Astrocyte (in vitro differentiated cells and primary cell): ENCODE measurements around the gene NMNAT3. TPM values are rescaled to one million over a fixed set of nuclear protein-coding genes. Genes with fewer than 3 reads are reported as not detected.

Experiments
- DNase-seq: peaks from one replicate; pipeline ENCODE4 v3.0.0-alpha.2; 2010; ENCODE audit warnings: low read depth
- FAIRE-seq: peaks from 2 replicates; lab custom pipeline; 2011; peaks lifted over from hg19 to GRCh38; lab: Jason Lieb, UNC
- H2AFZ ChIP-seq: 2 replicates; pipeline ENCODE4 v1.6.0; 2012; ENCODE audit warnings: low read depth, low read length, inconsistent platforms
- H3K27ac ChIP-seq: 2 replicates; pipeline ENCODE4 v1.5.1; 2011; ENCODE audit warnings: low read depth, low read length, inconsistent platforms
- H3K27me3 ChIP-seq: 2 replicates; pipeline ENCODE4 v1.6.0; 2011; ENCODE audit warnings: low read length, inconsistent platforms; ENCODE audit not compliant: insufficient read depth
- H3K36me3 ChIP-seq: 2 replicates; pipeline ENCODE4 v1.5.1; 2011; ENCODE audit warnings: low read length, inconsistent platforms; ENCODE audit not compliant: insufficient read depth
- H3K4me1 ChIP-seq: 2 replicates; pipeline ENCODE4 v1.5.1; 2011; ENCODE audit warnings: low read length, inconsistent platforms; ENCODE audit not compliant: insufficient read depth
- H3K4me2 ChIP-seq: 2 replicates; pipeline ENCODE4 v1.6.0; 2012; ENCODE audit warnings: low read length, inconsistent platforms
- H3K4me3 ChIP-seq: 2 replicates; pipeline ENCODE4 v1.5.1; 2011; ENCODE audit warnings: low read depth, mild to moderate bottlenecking, low read length, inconsistent platforms; ENCODE audit not compliant: insufficient read depth
- H3K79me2 ChIP-seq: 2 replicates; pipeline ENCODE4 v1.6.0; 2012; ENCODE audit warnings: mild to moderate bottlenecking, low read length, inconsistent platforms; ENCODE audit not compliant: insufficient read depth
- H3K9ac ChIP-seq: 2 replicates; pipeline ENCODE4 v1.6.0; 2012; ENCODE audit warnings: mild to moderate bottlenecking, low read length, inconsistent platforms
- H3K9me3 ChIP-seq: 2 replicates; pipeline ENCODE4 v1.5.1; 2012; ENCODE audit warnings: low read depth, mild to moderate bottlenecking, low read length, inconsistent platforms; ENCODE audit not compliant: insufficient read depth
- H4K20me1 ChIP-seq: 2 replicates; pipeline ENCODE4 v1.6.0; 2012; ENCODE audit warnings: low read length, inconsistent platforms; ENCODE audit not compliant: insufficient read depth
- H3K27ac Mint-ChIP-seq: one replicate; pipeline ENCODE4 v1.8.0; 2021; ENCODE audit warnings: mild to moderate bottlenecking, mixed read lengths; ENCODE audit not compliant: unreplicated experiment
- H3K27me3 Mint-ChIP-seq: one replicate; pipeline ENCODE4 v1.8.0; 2021; ENCODE audit warnings: low read depth, mixed read lengths; ENCODE audit not compliant: unreplicated experiment
- H3K36me3 Mint-ChIP-seq: one replicate; pipeline ENCODE4 v1.8.0; 2021; ENCODE audit warnings: low read depth, mixed read lengths; ENCODE audit not compliant: unreplicated experiment
- H3K4me1 Mint-ChIP-seq: one replicate; pipeline ENCODE4 v1.8.0; 2021; ENCODE audit warnings: low read depth, mixed read lengths; ENCODE audit not compliant: unreplicated experiment
- H3K4me3 Mint-ChIP-seq: one replicate; pipeline ENCODE4 v1.8.0; 2021; ENCODE audit warnings: mild to moderate bottlenecking, moderate library complexity, mixed read lengths; ENCODE audit not compliant: unreplicated experiment
- H3K9me3 Mint-ChIP-seq: one replicate; pipeline ENCODE4 v1.8.0; 2021; ENCODE audit warnings: mild to moderate bottlenecking, mixed read lengths; ENCODE audit not compliant: unreplicated experiment
- EZH2 ChIP-seq: IDR thresholded peaks from 2 replicates; pipeline ENCODE4 v1.6.1; 2012; ENCODE audit warnings: mild to moderate bottlenecking, low read length, inconsistent platforms; ENCODE audit not compliant: insufficient read depth
- total RNA-seq: library from RNA; stranded (reverse); gene quantifications from 2 replicates; pipeline ENCODE4 v1.2.1, GENCODE V29; 2021
- TF ChIP-seq, protein P1 (sequence below): IDR thresholded peaks from 2 replicates; pipeline ENCODE4 v1.5.1; 2011; ENCODE audit warnings: low read depth, mild to moderate bottlenecking, inconsistent platforms, low read length, moderate library complexity; ENCODE audit not compliant: insufficient read depth

NMNAT3 gene
- total RNA-seq, 1 donor from 2014 or later: 1.3 TPM

GRCh38 chr3:139710212-139710611 lies 32.4 kb upstream of the NMNAT3 start:
- TF ChIP-seq, protein P1, sequence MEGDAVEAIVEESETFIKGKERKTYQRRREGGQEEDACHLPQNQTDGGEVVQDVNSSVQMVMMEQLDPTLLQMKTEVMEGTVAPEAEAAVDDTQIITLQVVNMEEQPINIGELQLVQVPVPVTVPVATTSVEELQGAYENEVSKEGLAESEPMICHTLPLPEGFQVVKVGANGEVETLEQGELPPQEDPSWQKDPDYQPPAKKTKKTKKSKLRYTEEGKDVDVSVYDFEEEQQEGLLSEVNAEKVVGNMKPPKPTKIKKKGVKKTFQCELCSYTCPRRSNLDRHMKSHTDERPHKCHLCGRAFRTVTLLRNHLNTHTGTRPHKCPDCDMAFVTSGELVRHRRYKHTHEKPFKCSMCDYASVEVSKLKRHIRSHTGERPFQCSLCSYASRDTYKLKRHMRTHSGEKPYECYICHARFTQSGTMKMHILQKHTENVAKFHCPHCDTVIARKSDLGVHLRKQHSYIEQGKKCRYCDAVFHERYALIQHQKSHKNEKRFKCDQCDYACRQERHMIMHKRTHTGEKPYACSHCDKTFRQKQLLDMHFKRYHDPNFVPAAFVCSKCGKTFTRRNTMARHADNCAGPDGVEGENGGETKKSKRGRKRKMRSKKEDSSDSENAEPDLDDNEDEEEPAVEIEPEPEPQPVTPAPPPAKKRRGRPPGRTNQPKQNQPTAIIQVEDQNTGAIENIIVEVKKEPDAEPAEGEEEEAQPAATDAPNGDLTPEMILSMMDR: no peak
- TF ChIP-seq EZH2: no peak
- DNase-seq (no peak), FAIRE-seq (no peak)
- H3K9ac ChIP-seq: no peak overlapping the region
- no peaks in the 10 kb centered on the region for H4K20me1 ChIP-seq
- no peak overlapping the region for H3K27ac Mint-ChIP-seq
- no peaks in the 10 kb centered on the region for H3K9me3 Mint-ChIP-seq
- H3K4me1 Mint-ChIP-seq: no peaks in the 10 kb centered on the region
- H3K4me1 ChIP-seq: no peaks in the 10 kb centered on the region
- H3K36me3 Mint-ChIP-seq: no peaks in the 10 kb centered on the region
- no peak overlapping the region for H2AFZ ChIP-seq
- no peaks in the 10 kb centered on the region for H3K79me2 ChIP-seq
- H3K4me3 Mint-ChIP-seq: no peak overlapping the region
- H3K27me3 ChIP-seq: peaks cover 4% of the 10 kb centered on the region
- no peaks in the 10 kb centered on the region for H3K9me3 ChIP-seq
- no peaks in the 10 kb centered on the region for H3K36me3 ChIP-seq
- no peak overlapping the region for H3K27ac ChIP-seq
- H3K4me3 ChIP-seq: no peak overlapping the region
- peaks cover 33% of the 10 kb centered on the region for H3K27me3 Mint-ChIP-seq
- H3K4me2 ChIP-seq: no peak overlapping the region

GRCh38 chr3:139705631-139706030 lies 27.9 kb upstream of the NMNAT3 start:
- Histone ChIP-seq H3K9me3 (no peaks in the 10 kb centered on the region), H3K27me3 (peaks cover 11% of the 10 kb centered on the region), H3K4me2 (no peak overlapping the region), H3K27ac (no peak overlapping the region), H2AFZ (no peak overlapping the region), H4K20me1 (no peaks in the 10 kb centered on the region), H3K4me1 (no peaks in the 10 kb centered on the region), H3K9ac (no peak overlapping the region), H3K4me3 (no peak overlapping the region), H3K79me2 (no peaks in the 10 kb centered on the region), H3K36me3 (no peaks in the 10 kb centered on the region)
- Mint-ChIP-seq H3K4me1 (no peaks in the 10 kb centered on the region), H3K36me3 (no peaks in the 10 kb centered on the region), H3K27me3 (peaks cover 41% of the 10 kb centered on the region), H3K27ac (no peak overlapping the region), H3K9me3 (peaks cover 5% of the 10 kb centered on the region), H3K4me3 (no peak overlapping the region)
- TF ChIP-seq, protein P1: no peak
- no peak for TF ChIP-seq EZH2
- FAIRE-seq (no peak), DNase-seq (no peak)

GRCh38 chr3:139696314-139696604 lies 18.5 kb upstream of the NMNAT3 start:
- Histone ChIP-seq H3K4me2 (no peak overlapping the region), H2AFZ (no peak overlapping the region), H3K27ac (no peak overlapping the region), H3K36me3 (no peaks in the 10 kb centered on the region), H3K9me3 (no peaks in the 10 kb centered on the region), H3K4me1 (no peaks in the 10 kb centered on the region), H3K27me3 (peaks cover 4% of the 10 kb centered on the region), H3K9ac (no peak overlapping the region), H3K79me2 (no peaks in the 10 kb centered on the region), H3K4me3 (no peak overlapping the region), H4K20me1 (no peaks in the 10 kb centered on the region)
- Mint-ChIP-seq H3K36me3 (no peaks in the 10 kb centered on the region), H3K4me1 (peaks cover 4% of the 10 kb centered on the region), H3K27ac (no peak overlapping the region), H3K4me3 (no peak overlapping the region), H3K9me3 (no peaks in the 10 kb centered on the region), H3K27me3 (peaks cover 14% of the 10 kb centered on the region)
- TF ChIP-seq, protein P1: no peak
- TF ChIP-seq EZH2: no peak
- DNase-seq (no peak), FAIRE-seq (no peak)
